ENCODE results near the gene PCK2. TPM values are rescaled to one million over a fixed set of nuclear protein-coding genes. Genes with fewer than 3 reads are reported as not detected.
A peak's percentile ranks its signal among the peaks of the same experiment; 100 is the strongest.
"Not testable (repeated sequence)": the region's sequence is repeated elsewhere in the genome, so short reads cannot be mapped to it uniquely, and the experiment has no call there.

Gene PCK2
- 100 to 1,000 TPM; 133 to 173 TPM for total RNA-seq

DNA sequence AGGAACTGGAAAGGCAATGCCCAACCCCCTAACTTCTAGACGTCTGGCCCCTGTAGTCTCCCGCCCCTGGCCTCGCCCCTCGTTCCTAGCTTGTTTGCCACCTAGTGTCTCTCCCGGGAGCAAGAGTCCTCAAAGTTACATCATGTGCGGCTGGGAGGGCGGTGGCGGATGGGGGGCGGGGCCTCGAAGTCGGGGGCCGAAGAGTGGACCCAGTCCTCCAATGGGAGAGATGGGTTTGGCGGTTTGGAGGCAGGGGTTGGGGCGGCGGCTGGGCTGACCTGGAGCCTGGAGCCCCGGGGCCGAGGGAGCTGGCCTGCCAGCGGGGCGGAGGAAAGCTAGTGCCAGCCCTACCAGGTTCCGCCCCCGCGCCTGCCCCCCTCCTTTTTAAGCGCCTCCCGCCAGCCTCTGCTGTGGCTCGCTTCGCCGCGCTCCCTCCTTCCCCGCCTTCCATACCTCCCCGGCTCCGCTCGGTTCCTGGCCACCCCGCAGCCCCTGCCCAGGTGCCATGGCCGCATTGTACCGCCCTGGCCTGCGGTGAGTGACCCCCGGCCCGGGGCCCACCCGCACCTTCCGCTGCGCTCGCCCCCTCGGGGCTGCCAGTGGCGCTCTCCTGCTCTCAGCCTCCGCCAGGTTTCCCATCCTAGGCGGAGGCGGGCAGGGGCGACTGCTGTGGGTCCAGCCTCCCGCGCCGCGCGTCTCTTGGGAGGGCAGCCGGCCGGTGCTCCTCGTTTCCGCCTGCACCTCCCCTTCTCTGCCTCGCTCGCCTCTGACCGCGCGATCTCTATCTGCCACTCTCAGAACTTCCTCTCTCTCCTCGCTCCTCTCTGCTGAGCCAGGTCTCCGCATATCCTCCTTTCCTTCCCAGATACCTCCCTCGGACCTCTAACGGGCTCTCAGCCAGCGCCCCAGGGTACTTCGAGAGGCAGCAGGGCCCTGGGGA lies at the start of gene PCK2:
PCK2 (plus strand) TSS at position 411 of the 940 bp plus-strand sequence; CDS start at position 506, 95 bp downstream.
- Histone ChIP-seq H3K9me3 (no peaks in the 10 kb centered on the region), H3K4me1 (peaks cover 8% of the 10 kb centered on the region), H3K27me3 (no peaks in the 10 kb centered on the region), H3K36me3 (peaks cover 10% of the 10 kb centered on the region), H3K4me3 (peak within 1 kb of the TSS; percentile 97), H3K9ac (ENCODE audit: low read depth in 2 of 2, low read length in 2 of 2) (peak within 1 kb of the TSS; percentile 98 to 100), H3K27ac (peak within 1 kb of the TSS; percentile 99)
- no peak for TF ChIP-seq CTCF (IDR thresholded peaks at IDR 0.05)
- peak; percentile 96 for DNase-seq
- intact Hi-C loops (cut with DNase I) = no loop called here

DNA sequence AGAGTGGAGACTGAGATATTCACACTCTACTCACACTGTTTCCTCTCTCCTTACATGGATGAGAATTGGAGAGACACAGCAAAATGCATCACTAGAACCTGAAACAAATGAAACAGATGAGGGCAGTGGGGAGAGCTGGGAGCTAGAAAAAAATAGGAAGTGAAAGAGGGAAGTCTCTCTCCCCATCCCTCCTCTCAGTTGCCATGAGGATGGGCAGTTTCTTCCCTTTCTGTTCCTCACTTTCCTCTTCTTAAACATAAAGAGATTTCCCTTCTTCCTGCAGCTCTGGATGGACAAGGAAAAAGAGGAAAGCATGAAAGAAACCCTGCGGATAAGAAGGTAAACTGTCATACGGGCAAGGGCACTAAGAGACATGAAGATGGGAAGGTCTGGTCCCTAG lies 45.1 kb upstream of the PCK2 start:
- H3K27me3 ChIP-seq; H3K9ac ChIP-seq (ENCODE audit: low read depth in 2 of 2, low read length in 2 of 2); H3K4me3 ChIP-seq; DNase-seq; H3K36me3 ChIP-seq; H3K9me3 ChIP-seq; H3K27ac ChIP-seq; intact Hi-C loops (cut with DNase I); H3K4me1 ChIP-seq: not testable (repeated sequence)

DNA sequence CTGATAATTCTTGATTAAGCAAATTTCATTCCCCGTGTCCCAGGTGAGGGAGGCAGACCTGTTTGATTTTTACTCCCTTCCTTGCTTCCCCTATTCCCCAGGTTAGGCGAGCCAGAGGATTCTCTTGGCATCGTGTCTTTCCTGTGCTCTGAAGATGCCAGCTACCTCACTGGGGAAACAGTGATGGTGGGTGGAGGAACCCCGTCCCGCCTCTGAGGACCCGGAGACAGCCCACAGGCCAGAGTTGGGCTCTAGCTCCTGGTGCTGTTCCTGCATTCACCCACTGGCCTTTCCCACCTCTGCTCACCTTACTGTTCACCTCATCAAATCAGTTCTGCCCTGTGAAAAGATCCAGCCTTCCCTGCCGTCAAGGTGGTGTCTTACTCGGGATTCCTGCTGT lies 43.4 kb upstream of the PCK2 start:
- DNase-seq = peak; percentile 16
- H3K9me3 ChIP-seq; H3K9ac ChIP-seq (ENCODE audit: low read depth in 2 of 2, low read length in 2 of 2); intact Hi-C loops (cut with DNase I); H3K4me1 ChIP-seq; H3K4me3 ChIP-seq; H3K27ac ChIP-seq; H3K36me3 ChIP-seq; H3K27me3 ChIP-seq: not testable (repeated sequence)

DNA sequence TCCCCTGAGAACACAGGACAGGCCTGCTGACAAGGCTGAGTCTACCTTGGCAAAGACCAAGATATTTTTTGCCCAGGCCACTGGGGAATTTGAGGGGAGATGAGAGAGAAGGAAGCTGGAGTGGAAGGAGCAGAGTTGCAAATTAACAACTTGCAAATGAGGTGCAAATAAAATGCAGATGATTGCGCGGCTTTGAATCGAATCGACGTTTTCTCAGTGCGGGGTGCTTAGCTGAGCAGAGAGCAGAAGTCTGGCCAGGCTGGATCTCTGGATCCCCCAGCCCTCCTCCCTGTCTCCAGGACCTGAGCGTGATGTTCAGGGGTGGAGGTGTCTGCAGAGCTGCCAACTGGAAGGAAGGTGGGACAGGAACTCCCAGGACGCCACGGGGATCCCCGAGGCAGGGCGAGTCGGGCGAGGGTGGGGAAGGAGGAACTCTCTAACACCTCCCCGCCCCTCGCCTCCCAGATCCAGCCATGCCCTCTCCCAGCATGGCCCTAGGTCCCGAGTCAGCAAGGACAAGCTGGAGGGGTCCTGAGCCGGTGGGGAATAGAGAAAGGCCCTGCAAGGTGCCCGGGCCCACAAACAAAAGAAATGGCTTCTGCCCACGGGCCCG lies 42.8 kb upstream of the PCK2 start:
- TF ChIP-seq CTCF (IDR thresholded peaks at IDR 0.05) = no peak
- Histone ChIP-seq H3K27ac (no peak overlapping the region), H3K9ac (ENCODE audit: low read depth in 2 of 2, low read length in 2 of 2) (peak overlapping the region; percentile 57 to 68), H3K4me3 (peak overlapping the region; percentile 52), H3K36me3 (no peaks in the 10 kb centered on the region), H3K9me3 (no peaks in the 10 kb centered on the region), H3K4me1 (no peaks in the 10 kb centered on the region), H3K27me3 (peaks cover 5% of the 10 kb centered on the region)
- DNase-seq = peak; percentile 71
- intact Hi-C loops (cut with DNase I) = no loop called here

- H3K36me3 ChIP-seq = no peaks in the 10 kb centered on the region
- no peaks in the 10 kb centered on the region for H3K4me1 ChIP-seq
- H3K9ac ChIP-seq (ENCODE audit: low read depth in 2 of 2, low read length in 2 of 2) = peak within 1 kb of the TSS; percentile 57 to 68
- TF ChIP-seq CTCF (IDR thresholded peaks at IDR 0.05) = no peak
- H3K27ac ChIP-seq = no peak within 1 kb of the TSS
- peaks cover 5% of the 10 kb centered on the region for H3K27me3 ChIP-seq
- no peaks in the 10 kb centered on the region for H3K9me3 ChIP-seq
- intact Hi-C loops (cut with DNase I) = no loop called here
- peak; percentile 82 for DNase-seq
- peak within 1 kb of the TSS; percentile 52 for H3K4me3 ChIP-seq
Measured at GRCh38 chr14:24051789-24052655, 42.1 kb upstream of the PCK2 start, which contains the start of gene CARMIL3. Gene CARMIL3, plus strand, starts transcription at chr14:24052009. Its CDS starts 145 bp downstream, at chr14:24052154.
